ENCODE data around the gene PRAMEF8.
"Not testable (repeated sequence)": the region's sequence is repeated elsewhere in the genome, so short reads cannot be mapped to it uniquely, and the experiment has no call there.

The PRAMEF8 gene

GRCh38 chr1:13285037-13285436, at the start of gene PRAMEF8:
PRAMEF8 (minus strand) TSS chr1:13285137; CDS start chr1:13284091, 1,046 bp downstream.
- DNase-seq: not testable (repeated sequence)

- not testable (repeated sequence) for DNase-seq
Measured at GRCh38 chr1:13315281-13315680, 30.3 kb upstream of the PRAMEF8 start, which contains the start of gene PRAMEF15. PRAMEF15 (plus strand) TSS chr1:13315581; CDS start chr1:13318408, 2,827 bp downstream.

- DNase-seq: not testable (repeated sequence)
Measured at GRCh38 chr1:13303239-13303638, 18.3 kb upstream of the PRAMEF8 start, which contains the start of gene PRAMEF33. PRAMEF33 (plus strand) TSS chr1:13303539; CDS start chr1:13305955, 2,416 bp downstream.

- not testable (repeated sequence) for DNase-seq
Measured at GRCh38 chr1:13302197-13302596, 17.3 kb upstream of the PRAMEF8 start.

- DNase-seq: not testable (repeated sequence)
Measured at GRCh38 chr1:13298699-13299098, 13.8 kb upstream of the PRAMEF8 start.

GRCh38 chr1:13297216-13297931, 12.4 kb upstream of the PRAMEF8 start:
- not testable (repeated sequence) for DNase-seq

GRCh38 chr1:13289030-13289429, 4.1 kb upstream of the PRAMEF8 start:
- DNase-seq: not testable (repeated sequence)

- not testable (repeated sequence) for DNase-seq
Measured at GRCh38 chr1:13279617-13280016, 5.3 kb downstream of the PRAMEF8 start.

- not testable (repeated sequence) for DNase-seq
Measured at GRCh38 chr1:13277016-13277415, 7.9 kb downstream of the PRAMEF8 start.

- DNase-seq: not testable (repeated sequence)
Measured at GRCh38 chr1:13265124-13265523, 19.8 kb downstream of the PRAMEF8 start.

- not testable (repeated sequence) for DNase-seq
Measured at GRCh38 chr1:13253898-13254297, 31.0 kb downstream of the PRAMEF8 start, which contains the start of gene PRAMEF5. PRAMEF5 (plus strand) TSS chr1:13254198; CDS start chr1:13259269, 5,071 bp downstream.

- not testable (repeated sequence) for DNase-seq
Measured at GRCh38 chr1:13247122-13247521, 37.8 kb downstream of the PRAMEF8 start.

GRCh38 chr1:13246554-13246871, 38.4 kb downstream of the PRAMEF8 start:
- not testable (repeated sequence) for DNase-seq

- not testable (repeated sequence) for DNase-seq
Measured at GRCh38 chr1:13245841-13246553, 38.9 kb downstream of the PRAMEF8 start.

- DNase-seq: not testable (repeated sequence)
Measured at GRCh38 chr1:13243536-13244263, 41.2 kb downstream of the PRAMEF8 start.

GRCh38 chr1:13239633-13240032, 45.3 kb downstream of the PRAMEF8 start:
- DNase-seq: not testable (repeated sequence)

- DNase-seq: not testable (repeated sequence)
Measured at GRCh38 chr1:13237572-13237971, 47.4 kb downstream of the PRAMEF8 start.

GRCh38 chr1:13234057-13234456, 50.9 kb downstream of the PRAMEF8 start:
- not testable (repeated sequence) for DNase-seq

- not testable (repeated sequence) for DNase-seq
Measured at GRCh38 chr1:13232056-13232455, 52.9 kb downstream of the PRAMEF8 start.
